GM04504 (cell line): Measurements from ENCODE around the gene SMARCA4.

Experiments
- DNase-seq: peaks from one replicate; pipeline ENCODE4 v3.0.0-alpha.2; 2012; ENCODE audit warnings: low read depth

Gene SMARCA4

GRCh38 chr19:10960314-10961072 is at the start of gene SMARCA4:
SMARCA4 (plus strand) TSS chr19:10961030; CDS start chr19:10984152, 23,122 bp downstream.
- DNase-seq: peak; percentile 95

DNA sequence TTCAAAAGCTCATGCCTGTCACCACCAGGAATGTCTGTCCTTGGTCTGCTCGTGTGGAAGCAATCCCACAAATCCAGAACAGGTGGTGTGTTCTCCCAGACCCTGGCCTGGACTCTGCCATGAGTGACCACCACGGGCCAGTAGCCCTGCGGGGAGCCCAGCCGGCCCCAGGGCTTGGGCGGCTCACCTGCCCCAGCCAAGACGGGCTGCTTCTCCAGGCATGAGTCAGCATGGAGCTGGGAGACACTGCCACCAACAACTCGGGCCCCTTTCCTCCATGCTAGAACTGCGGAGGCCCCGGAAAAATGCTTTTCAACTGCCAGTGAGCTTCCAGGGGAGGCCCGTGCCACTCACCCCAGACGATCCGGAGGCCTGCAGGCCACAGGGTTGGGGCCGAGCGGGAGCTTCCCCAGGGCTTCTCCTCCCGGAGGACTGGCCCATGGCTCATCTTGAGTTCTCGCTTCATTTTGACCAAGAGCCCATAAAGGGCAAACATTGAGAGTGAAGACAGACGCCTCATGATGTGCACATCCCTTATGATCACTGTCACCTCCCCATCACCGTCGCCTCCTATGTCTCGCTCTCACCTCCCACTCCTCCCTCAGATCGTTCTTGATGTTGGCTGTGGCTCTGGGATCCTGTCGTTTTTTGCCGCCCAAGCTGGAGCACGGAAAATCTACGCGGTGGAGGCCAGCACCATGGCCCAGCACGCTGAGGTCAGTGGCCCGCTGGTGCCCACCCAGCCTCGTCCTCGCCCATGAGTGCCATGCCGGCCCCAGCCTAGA is 49.1 kb upstream of the SMARCA4 start:
- DNase-seq: no peak

DNA sequence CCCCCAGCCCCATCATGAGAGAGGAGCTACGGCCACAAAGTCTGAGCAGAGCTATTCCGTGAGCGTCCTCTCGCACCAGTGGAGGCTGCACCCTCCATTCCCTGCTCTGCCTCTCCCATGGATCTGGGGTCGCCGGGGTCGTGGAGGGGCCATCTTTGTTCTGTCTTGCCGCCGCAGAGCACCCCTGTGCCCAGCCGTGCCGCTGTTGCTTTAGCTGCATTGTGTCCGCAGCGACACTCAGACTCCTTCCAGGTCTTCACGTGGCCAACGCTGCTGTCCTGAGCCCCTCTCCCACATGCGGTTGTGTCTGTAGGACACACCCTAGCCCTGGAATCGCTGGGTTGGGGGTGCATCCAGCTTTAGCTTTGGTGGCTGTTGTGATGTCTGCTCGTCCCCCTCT is 48.2 kb upstream of the SMARCA4 start:
- no peak for DNase-seq

DNA sequence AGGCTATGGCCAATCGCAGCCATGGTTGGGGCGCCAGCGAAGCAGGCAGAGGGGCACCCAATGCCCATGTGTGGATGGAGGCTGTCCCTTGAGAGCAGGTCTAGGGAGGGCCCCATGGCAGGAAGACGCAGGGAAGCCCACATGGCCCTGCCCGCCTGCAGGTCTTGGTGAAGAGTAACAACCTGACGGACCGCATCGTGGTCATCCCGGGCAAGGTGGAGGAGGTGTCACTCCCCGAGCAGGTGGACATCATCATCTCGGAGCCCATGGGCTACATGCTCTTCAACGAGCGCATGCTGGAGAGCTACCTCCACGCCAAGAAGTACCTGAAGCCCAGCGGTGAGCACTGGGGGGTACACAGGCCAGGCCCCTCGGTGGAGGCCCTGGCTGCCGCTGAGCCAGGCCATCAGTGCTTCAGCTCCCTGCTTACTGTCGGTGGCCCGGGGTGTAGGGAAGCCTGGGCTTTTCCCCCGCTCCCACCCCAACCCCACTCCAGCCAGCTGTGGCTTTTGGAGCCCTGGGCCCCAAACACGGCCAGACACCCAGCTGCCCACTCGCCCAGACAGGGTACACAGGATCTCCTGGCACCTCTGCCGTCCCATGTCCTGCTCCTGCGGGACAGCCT is 47.0 kb upstream of the SMARCA4 start:
- DNase-seq: no peak

- peak; percentile 92 for DNase-seq
Observed at GRCh38 chr19:10915130-10916091, 45.4 kb upstream of the SMARCA4 start.

DNA sequence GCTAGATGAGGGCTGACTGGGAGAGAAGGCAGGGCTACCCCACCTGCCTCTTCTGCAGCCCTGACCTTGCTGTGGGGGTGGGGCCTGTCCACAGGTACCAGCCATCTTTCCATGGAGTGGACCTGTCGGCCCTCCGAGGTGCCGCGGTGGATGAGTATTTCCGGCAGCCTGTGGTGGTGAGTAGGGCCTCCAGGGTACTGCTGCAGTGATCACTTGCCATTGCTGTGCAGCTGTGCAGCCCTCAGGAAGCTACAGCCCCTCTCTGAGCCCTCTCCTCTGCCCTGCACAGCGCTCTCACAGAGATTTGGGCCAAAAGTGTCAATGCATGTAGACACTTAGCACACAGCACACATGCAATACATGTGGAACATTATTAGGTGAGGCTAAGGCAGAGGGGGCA is 44.2 kb upstream of the SMARCA4 start:
- DNase-seq: no peak

- DNase-seq: no peak
Observed at GRCh38 chr19:10918359-10918758, 42.5 kb upstream of the SMARCA4 start.

GRCh38 chr19:10919352-10920287 is 41.2 kb upstream of the SMARCA4 start:
- DNase-seq: no peak

DNA sequence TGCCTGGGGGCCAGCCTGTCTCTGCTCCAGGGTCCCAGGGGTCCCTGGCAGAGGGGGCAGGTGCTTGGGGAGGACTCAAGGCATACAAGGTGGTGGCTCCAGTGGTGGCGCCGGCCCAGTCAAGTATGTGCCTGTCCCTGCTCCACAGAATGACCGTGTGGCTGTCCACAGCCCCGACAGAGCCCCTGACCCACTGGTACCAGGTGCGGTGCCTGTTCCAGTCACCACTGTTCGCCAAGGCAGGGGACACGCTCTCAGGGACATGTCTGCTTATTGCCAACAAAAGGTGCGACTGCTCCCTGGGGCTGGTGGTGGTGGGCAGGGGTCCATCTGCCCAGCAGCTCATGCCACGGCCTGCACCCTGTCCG is 40.6 kb upstream of the SMARCA4 start:
- DNase-seq: no peak

DNA sequence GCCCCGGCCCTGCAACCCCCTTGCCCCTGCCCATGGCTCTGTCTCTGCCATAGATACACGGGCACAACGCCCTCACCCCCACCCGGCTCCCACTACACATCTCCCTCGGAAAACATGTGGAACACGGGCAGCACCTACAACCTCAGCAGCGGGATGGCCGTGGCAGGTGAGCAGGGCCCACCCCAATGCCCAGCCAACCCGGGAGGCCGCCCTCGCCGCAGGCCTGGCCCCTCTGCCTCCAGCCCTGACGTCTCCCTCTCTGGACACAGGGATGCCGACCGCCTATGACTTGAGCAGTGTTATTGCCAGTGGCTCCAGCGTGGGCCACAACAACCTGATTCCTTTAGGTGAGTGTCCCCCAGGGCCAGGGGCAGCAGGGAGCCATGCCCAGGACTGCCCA is 40.0 kb upstream of the SMARCA4 start:
- no peak for DNase-seq

DNA sequence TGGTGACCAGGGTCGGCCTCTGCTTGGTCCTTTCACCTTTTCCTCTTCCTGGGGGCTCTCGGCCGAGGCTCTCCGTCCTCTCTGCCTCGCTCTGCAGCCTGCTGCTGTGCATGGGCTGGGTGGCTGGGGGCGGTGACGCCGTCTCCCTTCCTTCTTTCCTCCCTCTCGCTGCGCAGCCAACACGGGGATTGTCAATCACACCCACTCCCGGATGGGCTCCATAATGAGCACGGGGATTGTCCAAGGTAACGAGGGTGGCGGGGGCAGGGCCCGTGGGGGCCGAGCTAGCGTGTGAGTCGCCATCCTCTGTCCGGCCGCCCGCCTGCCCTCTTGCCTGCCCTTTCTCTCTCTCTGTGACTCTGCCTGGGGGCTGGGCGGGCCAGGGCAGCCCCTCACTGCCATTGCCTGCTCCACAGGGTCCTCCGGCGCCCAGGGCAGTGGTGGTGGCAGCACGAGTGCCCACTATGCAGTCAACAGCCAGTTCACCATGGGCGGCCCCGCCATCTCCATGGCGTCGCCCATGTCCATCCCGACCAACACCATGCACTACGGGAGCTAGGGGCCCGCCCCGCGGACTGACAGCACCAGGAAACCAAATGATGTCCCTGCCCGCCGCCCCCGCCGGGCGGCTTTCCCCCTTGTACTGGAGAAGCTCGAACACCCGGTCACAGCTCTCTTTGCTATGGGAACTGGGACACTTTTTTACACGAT is 39.5 kb upstream of the SMARCA4 start:
- DNase-seq: no peak

DNA sequence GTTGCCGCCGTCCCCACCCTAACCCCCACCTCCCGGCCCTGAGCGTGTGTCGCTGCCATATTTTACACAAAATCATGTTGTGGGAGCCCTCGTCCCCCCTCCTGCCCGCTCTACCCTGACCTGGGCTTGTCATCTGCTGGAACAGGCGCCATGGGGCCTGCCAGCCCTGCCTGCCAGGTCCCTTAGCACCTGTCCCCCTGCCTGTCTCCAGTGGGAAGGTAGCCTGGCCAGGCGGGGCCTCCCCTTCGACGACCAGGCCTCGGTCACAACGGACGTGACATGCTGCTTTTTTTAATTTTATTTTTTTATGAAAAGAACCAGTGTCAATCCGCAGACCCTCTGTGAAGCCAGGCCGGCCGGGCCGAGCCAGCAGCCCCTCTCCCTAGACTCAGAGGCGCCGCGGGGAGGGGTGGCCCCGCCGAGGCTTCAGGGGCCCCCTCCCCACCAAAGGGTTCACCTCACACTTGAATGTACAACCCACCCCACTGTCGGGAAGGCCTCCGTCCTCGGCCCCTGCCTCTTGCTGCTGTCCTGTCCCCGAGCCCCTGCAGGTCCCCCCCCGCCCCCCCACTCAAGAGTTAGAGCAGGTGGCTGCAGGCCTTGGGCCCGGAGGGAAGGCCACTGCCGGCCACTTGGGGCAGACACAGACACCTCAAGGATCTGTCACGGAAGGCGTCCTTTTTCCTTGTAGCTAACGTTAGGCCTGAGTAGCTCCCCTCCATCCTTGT is 38.8 kb upstream of the SMARCA4 start:
- no peak for DNase-seq

GRCh38 chr19:10922638-10923014 is 38.2 kb upstream of the SMARCA4 start:
- DNase-seq: no peak

- no peak for DNase-seq
Observed at GRCh38 chr19:10923260-10924112, 37.3 kb upstream of the SMARCA4 start.

DNA sequence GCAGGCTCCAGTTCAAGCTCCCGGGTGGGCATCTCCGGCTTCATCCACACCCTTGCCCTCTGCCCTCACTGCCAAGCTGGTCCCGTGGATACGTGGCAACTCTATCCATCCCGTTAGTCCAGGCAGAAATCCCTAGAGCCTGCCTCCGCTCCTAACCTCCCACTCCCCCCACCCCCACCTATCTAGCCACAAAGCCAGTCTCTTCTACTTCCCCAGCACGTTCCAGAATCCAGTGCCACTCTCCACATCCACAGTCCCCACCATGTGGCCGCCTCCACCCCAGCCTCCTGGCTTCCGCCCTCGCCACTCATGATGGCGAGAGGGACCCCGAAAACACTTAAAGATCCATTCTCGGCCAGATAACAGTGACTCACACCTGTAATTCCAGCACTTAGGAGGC is 36.2 kb upstream of the SMARCA4 start:
- no peak for DNase-seq

- DNase-seq: no peak
Observed at GRCh38 chr19:10927730-10928562, 32.9 kb upstream of the SMARCA4 start.

DNA sequence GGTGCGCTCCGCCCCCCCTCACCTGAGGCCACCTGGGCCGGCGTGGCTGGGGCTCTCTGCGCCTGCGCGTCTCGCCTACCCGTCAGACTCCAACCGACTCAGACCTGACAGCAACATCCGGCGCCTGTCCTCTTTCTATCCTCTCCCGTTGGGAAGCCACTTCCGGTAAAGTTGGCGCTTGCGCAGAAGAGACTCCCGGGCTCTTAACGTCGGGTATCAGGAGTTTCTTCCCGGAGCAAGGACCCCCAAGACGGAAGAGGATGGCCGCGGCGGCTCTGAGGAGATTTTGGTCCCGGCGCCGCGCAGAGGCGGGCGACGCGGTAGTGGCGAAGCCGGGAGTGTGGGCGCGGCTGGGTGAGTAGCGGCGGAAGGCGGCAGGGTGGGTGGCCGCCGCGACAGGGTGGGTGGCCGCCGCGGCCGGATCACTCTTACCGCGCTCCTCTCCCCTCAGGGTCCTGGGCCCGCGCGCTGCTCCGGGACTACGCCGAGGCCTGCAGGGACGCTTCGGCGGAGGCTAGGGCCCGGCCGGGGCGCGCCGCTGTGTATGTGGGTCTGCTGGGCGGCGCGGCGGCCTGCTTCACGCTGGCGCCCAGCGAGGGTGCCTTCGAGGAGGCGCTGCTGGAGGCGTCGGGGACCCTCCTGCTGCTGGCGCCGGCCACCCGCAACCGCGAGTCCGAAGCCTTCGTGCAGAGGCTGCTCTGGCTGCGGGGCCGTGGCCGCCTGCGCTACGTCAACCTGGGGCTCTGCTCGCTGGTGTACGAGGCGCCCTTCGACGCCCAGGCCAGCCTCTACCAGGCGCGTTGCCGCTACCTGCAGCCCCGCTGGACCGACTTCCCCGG is 32.0 kb upstream of the SMARCA4 start, which contains the start of the genes TIMM29 and YIPF2:
Gene TIMM29, plus strand, starts transcription at position 249 of the 839 bp plus-strand sequence. Its CDS starts 12 bp downstream, at position 261.
Gene YIPF2, minus strand, starts transcription at position 77 of the 839 bp plus-strand sequence. CDS start 229 bp downstream, outside the sequence.
- peak; percentile 98 for DNase-seq
